B cell (primary cell): Measurements from ENCODE around the gene TTLL5.

ENCODE experiments used
- EZH2 ChIP-seq: IDR thresholded peaks from 2 replicates; pipeline ENCODE4 v1.6.1; 2012; ENCODE audit warnings: borderline replicate concordance, low read depth, mild to moderate bottlenecking, moderate library complexity, low read length; ENCODE audit not compliant: insufficient read depth, poor library complexity, severe bottlenecking
- TF ChIP-seq, protein P1 (sequence below): fragments of 200-600 bp; IDR thresholded peaks from one replicate; pipeline ENCODE4 v1.8.0; 2022; ENCODE audit warnings: antibody characterized with exemption, mild to moderate bottlenecking

DNA sequence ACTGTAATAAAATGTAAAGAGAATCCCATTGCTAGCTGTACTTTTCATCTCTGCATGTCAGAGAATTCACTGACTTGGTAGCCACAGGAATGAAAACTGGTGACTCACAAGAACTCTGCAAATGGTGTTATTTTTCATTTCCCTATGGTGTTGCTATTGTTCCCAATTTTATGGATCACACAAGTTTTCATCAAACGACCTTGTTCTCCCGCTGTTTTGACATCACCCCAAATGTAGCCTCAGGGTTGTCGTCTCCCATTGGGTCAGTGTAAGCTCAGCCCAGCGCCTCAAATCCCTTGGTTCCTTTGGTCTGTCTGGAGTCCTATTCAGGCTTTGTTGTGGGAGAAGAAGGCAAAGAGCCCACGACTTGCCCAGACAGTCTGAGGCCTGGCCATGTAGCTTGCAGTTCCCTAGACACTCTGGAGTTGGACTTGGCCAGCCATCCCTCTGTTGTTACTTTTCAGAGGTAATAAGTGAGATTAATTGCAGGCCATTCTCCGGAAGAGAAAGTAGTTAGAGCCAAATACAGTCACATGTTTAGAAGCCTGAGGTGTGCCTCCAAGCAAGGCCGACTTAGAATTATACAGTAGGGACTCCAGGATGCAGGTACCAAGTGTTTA, 161.6 kb downstream of the TTLL5 start:
- TF ChIP-seq, protein P1, sequence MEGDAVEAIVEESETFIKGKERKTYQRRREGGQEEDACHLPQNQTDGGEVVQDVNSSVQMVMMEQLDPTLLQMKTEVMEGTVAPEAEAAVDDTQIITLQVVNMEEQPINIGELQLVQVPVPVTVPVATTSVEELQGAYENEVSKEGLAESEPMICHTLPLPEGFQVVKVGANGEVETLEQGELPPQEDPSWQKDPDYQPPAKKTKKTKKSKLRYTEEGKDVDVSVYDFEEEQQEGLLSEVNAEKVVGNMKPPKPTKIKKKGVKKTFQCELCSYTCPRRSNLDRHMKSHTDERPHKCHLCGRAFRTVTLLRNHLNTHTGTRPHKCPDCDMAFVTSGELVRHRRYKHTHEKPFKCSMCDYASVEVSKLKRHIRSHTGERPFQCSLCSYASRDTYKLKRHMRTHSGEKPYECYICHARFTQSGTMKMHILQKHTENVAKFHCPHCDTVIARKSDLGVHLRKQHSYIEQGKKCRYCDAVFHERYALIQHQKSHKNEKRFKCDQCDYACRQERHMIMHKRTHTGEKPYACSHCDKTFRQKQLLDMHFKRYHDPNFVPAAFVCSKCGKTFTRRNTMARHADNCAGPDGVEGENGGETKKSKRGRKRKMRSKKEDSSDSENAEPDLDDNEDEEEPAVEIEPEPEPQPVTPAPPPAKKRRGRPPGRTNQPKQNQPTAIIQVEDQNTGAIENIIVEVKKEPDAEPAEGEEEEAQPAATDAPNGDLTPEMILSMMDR = no peak
- no peak for TF ChIP-seq EZH2
